RWPE2 (cell line): ENCODE results near the gene NMRK2.

Experiments used
- ATAC-seq: fragments of 200-7000 bp; cut with Tn5 transposase; 3 replicates; pipeline ENCODE4 v1.9.1; 2021; ENCODE audit warnings: low read depth
- DNase-seq: peaks from one replicate; pipeline ENCODE4 v3.0.0-alpha.2; 2020; ENCODE audit warnings: low spot score
- H3K27ac ChIP-seq: fragments of 450-650 bp; 2 replicates; pipeline ENCODE4 v1.5.1; 2017; ENCODE audit warnings: mild to moderate bottlenecking; ENCODE audit not compliant: poor library complexity, severe bottlenecking
- H3K27me3 ChIP-seq: fragments of 250-450 bp; sonication (Bioruptor Pico); 2 replicates; pipeline ENCODE4 v1.5.1; 2021; ENCODE audit warnings: mild to moderate bottlenecking, moderate library complexity; ENCODE audit not compliant: insufficient read depth, poor library complexity, severe bottlenecking
- H3K36me3 ChIP-seq: fragments of 250-450 bp; sonication (Bioruptor Pico); 2 replicates; pipeline ENCODE4 v1.5.1; 2020; ENCODE audit warnings: low read depth, mild to moderate bottlenecking, moderate library complexity
- H3K4me1 ChIP-seq: fragments of 250-450 bp; sonication (Bioruptor Pico); 2 replicates; pipeline ENCODE4 v1.5.1; 2021; ENCODE audit warnings: mild to moderate bottlenecking, moderate library complexity; ENCODE audit not compliant: insufficient read depth, poor library complexity, severe bottlenecking
- H3K4me3 ChIP-seq: fragments of 250-450 bp; sonication (Bioruptor Pico); 2 replicates; pipeline ENCODE4 v1.5.1; 2021; ENCODE audit warnings: mild to moderate bottlenecking, moderate library complexity; ENCODE audit not compliant: severe bottlenecking
- H3K9me3 ChIP-seq: fragments of 250-450 bp; sonication (Bioruptor Pico); 2 replicates; pipeline ENCODE4 v1.5.1; 2021; ENCODE audit warnings: mild to moderate bottlenecking, moderate library complexity; ENCODE audit not compliant: severe bottlenecking
- TF ChIP-seq, protein P1 (sequence below): fragments of 450-650 bp; IDR thresholded peaks from one replicate; pipeline ENCODE4 v1.5.1; 2017; ENCODE audit warnings: mild to moderate bottlenecking, moderate library complexity; ENCODE audit not compliant: poor library complexity, severe bottlenecking

Gene NMRK2

GRCh38 chr19:3907626-3908265 lies 25.1 kb upstream of the NMRK2 start:
- Histone ChIP-seq H3K4me1 (no peaks in the 10 kb centered on the region), H3K27me3 (no peaks in the 10 kb centered on the region), H3K9me3 (peaks cover 2% of the 10 kb centered on the region), H3K27ac (no peak overlapping the region), H3K36me3 (no peaks in the 10 kb centered on the region), H3K4me3 (no peak overlapping the region)
- ATAC-seq = no peak
- DNase-seq = no peak
- TF ChIP-seq, protein P1, sequence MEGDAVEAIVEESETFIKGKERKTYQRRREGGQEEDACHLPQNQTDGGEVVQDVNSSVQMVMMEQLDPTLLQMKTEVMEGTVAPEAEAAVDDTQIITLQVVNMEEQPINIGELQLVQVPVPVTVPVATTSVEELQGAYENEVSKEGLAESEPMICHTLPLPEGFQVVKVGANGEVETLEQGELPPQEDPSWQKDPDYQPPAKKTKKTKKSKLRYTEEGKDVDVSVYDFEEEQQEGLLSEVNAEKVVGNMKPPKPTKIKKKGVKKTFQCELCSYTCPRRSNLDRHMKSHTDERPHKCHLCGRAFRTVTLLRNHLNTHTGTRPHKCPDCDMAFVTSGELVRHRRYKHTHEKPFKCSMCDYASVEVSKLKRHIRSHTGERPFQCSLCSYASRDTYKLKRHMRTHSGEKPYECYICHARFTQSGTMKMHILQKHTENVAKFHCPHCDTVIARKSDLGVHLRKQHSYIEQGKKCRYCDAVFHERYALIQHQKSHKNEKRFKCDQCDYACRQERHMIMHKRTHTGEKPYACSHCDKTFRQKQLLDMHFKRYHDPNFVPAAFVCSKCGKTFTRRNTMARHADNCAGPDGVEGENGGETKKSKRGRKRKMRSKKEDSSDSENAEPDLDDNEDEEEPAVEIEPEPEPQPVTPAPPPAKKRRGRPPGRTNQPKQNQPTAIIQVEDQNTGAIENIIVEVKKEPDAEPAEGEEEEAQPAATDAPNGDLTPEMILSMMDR = no peak

DNA sequence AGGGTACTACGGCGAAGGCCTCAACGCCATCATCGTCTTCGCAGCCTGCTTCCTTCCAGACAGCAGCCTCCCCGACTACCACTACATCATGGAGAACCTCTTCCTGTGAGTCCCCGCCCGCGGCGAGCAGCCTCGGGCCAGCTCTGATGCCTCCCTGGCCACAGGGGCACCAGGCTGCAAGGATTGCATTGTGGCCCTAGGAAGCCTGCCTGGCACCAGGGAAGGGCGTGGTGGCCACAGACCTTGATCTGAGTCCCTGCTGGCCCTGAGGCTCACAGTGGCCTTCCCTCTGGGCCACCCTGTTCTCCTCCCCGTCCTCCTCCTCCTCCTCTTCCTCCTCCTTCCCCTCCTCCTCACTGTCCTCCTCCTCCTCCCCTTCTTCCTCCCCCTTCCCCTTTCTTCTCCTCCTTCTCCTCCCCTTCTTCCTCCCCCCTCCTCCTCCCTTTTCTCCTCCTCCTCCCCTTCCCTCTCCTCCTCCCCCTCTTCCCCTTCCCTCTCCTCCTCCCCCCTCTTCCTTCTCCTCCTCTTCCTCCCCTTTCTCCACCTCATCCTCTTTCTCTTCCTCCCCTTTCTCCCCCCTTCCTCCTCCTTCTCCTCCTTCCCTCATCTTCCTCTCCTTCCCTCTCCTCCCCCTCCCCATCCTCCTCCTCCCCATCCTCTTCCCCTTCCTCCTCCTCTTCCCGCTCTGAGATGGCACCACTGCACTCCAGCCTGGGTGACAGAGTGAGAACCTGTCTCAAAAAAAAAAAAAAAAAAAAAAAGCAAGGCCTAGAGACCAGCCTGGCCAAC lies 24.4 kb upstream of the NMRK2 start:
- Histone ChIP-seq H3K9me3 (peaks cover 2% of the 10 kb centered on the region), H3K36me3 (no peaks in the 10 kb centered on the region), H3K27ac (no peak overlapping the region), H3K4me3 (no peak overlapping the region), H3K27me3 (no peaks in the 10 kb centered on the region), H3K4me1 (no peaks in the 10 kb centered on the region)
- TF ChIP-seq, protein P1 = no peak
- ATAC-seq = no peak
- DNase-seq = no peak

- Histone ChIP-seq H3K4me1 (no peaks in the 10 kb centered on the region), H3K27ac (no peak overlapping the region), H3K27me3 (no peaks in the 10 kb centered on the region), H3K9me3 (peaks cover 2% of the 10 kb centered on the region), H3K4me3 (no peak overlapping the region), H3K36me3 (no peaks in the 10 kb centered on the region)
- ATAC-seq (no peak), DNase-seq (no peak)
- TF ChIP-seq, protein P1 = no peak
Observed at GRCh38 chr19:3910105-3910504, 22.8 kb upstream of the NMRK2 start.

DNA sequence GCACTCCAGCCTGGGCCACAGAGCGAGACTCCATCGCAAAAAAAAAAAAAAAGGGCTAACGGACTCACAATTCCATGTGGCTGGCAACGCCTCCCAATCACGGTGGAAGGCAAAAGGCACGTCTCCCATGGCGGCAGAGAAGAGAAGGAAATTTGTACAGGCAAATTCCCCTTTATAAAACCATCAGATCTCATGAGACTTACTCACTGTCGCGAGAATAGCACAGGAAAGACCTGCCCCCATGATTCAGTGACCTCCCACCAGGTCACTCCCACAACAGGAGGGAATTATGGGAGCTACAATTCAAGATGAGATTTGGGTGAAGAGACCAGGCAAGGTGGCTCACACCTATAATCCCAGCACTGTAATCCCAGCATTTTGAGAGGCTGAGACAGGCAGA lies 18.7 kb upstream of the NMRK2 start:
- TF ChIP-seq, protein P1 = no peak
- peaks cover 2% of the 10 kb centered on the region for H3K9me3 ChIP-seq

DNA sequence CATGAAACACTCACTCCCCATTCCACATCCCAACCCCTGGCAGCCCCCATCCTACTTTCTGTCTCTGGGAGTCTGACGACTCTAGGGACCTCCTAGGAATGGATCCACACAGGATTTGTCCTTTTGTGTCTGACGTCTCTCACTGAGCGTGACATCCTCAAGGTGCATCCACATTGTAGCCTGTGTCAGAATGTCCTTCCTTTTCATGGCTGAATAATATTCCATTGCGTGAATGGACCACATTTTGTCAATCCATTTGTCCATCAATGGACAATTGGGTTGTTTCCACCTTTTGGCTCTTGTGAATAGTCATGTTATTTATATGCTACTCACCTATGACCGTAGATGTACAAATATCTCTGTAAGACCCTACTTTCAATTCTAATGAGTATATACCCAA lies 16.8 kb upstream of the NMRK2 start:
- ATAC-seq (no peak), DNase-seq (no peak)
- Histone ChIP-seq H3K4me1 (no peaks in the 10 kb centered on the region), H3K36me3 (no peaks in the 10 kb centered on the region), H3K4me3 (no peak overlapping the region), H3K9me3 (no peaks in the 10 kb centered on the region), H3K27ac (no peak overlapping the region), H3K27me3 (no peaks in the 10 kb centered on the region)
- TF ChIP-seq, protein P1 = no peak

More for the DNA sequence above, 18.7 kb upstream of the NMRK2 start:
- Histone ChIP-seq H3K36me3 (no peaks in the 10 kb centered on the region), H3K4me3 (no peak overlapping the region), H3K27ac (no peak overlapping the region), H3K4me1 (no peaks in the 10 kb centered on the region), H3K27me3 (no peaks in the 10 kb centered on the region)
- DNase-seq = no peak
- no peak for ATAC-seq
